Measurements from ENCODE around the gene ACTR3. TPM values are rescaled to one million over a fixed set of nuclear protein-coding genes. Genes with fewer than 3 reads are reported as not detected.

The ACTR3 gene
- total and polyA plus RNA-seq, 2 experiments from 2014 or later: 63.7 to 137 TPM

DNA sequence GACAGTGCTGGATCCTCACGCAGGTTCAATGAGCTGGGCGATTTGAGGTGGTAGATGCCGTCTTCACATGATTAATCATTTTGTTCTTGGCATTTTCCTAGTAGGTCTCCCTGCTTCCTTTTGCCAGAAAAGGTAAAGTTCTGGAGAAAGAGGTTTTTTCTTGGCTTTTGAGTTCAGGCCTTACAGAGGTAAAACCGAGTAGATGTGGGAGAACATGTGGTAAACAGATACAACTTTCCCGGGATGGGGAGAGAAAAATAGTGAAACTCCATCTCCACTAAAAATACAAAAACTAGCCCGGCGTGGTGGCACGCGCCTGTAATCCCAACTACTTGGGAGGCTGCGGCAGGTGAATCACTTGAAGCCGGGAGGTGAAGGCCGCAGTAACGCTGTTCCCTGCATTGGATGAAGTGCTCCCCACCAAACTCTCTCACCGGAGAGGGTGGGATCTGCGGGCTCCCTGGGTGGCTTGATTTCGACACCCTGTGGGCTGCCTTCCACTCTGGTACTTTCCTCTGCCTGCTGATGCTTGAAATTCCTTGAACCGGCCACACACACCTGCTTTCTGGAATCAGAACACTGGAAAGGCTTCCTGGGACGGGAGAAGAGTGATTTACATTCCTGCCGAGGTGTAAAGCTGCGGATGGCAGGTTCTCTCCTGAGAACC lies 88.8 kb downstream of the ACTR3 start (continued):
- TF ChIP-seq, protein P1, sequence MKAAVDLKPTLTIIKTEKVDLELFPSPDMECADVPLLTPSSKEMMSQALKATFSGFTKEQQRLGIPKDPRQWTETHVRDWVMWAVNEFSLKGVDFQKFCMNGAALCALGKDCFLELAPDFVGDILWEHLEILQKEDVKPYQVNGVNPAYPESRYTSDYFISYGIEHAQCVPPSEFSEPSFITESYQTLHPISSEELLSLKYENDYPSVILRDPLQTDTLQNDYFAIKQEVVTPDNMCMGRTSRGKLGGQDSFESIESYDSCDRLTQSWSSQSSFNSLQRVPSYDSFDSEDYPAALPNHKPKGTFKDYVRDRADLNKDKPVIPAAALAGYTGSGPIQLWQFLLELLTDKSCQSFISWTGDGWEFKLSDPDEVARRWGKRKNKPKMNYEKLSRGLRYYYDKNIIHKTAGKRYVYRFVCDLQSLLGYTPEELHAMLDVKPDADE (IDR thresholded peaks at IDR 0.05): no peak
- TF ChIP-seq EZH2phosphoT487 (IDR thresholded peaks at IDR 0.05; ENCODE audit: unreplicated experiment) (no peak), NANOG (IDR thresholded peaks at IDR 0.05; ENCODE audit: borderline replicate concordance) (no peak), EZH2 (IDR thresholded peaks at IDR 0.05; ENCODE audit: low read depth, unreplicated experiment) (no peak), JUNB (IDR thresholded peaks at IDR 0.05; ENCODE audit: unreplicated experiment) (no peak), CREB1 (CRISPR knock-in tag; IDR thresholded peaks at IDR 0.05; ENCODE audit: low read depth) (no peak)
- TF ChIP-seq, protein P2, sequence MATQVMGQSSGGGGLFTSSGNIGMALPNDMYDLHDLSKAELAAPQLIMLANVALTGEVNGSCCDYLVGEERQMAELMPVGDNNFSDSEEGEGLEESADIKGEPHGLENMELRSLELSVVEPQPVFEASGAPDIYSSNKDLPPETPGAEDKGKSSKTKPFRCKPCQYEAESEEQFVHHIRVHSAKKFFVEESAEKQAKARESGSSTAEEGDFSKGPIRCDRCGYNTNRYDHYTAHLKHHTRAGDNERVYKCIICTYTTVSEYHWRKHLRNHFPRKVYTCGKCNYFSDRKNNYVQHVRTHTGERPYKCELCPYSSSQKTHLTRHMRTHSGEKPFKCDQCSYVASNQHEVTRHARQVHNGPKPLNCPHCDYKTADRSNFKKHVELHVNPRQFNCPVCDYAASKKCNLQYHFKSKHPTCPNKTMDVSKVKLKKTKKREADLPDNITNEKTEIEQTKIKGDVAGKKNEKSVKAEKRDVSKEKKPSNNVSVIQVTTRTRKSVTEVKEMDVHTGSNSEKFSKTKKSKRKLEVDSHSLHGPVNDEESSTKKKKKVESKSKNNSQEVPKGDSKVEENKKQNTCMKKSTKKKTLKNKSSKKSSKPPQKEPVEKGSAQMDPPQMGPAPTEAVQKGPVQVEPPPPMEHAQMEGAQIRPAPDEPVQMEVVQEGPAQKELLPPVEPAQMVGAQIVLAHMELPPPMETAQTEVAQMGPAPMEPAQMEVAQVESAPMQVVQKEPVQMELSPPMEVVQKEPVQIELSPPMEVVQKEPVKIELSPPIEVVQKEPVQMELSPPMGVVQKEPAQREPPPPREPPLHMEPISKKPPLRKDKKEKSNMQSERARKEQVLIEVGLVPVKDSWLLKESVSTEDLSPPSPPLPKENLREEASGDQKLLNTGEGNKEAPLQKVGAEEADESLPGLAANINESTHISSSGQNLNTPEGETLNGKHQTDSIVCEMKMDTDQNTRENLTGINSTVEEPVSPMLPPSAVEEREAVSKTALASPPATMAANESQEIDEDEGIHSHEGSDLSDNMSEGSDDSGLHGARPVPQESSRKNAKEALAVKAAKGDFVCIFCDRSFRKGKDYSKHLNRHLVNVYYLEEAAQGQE (IDR thresholded peaks at IDR 0.05; ENCODE audit: unreplicated experiment): no peak

DNA sequence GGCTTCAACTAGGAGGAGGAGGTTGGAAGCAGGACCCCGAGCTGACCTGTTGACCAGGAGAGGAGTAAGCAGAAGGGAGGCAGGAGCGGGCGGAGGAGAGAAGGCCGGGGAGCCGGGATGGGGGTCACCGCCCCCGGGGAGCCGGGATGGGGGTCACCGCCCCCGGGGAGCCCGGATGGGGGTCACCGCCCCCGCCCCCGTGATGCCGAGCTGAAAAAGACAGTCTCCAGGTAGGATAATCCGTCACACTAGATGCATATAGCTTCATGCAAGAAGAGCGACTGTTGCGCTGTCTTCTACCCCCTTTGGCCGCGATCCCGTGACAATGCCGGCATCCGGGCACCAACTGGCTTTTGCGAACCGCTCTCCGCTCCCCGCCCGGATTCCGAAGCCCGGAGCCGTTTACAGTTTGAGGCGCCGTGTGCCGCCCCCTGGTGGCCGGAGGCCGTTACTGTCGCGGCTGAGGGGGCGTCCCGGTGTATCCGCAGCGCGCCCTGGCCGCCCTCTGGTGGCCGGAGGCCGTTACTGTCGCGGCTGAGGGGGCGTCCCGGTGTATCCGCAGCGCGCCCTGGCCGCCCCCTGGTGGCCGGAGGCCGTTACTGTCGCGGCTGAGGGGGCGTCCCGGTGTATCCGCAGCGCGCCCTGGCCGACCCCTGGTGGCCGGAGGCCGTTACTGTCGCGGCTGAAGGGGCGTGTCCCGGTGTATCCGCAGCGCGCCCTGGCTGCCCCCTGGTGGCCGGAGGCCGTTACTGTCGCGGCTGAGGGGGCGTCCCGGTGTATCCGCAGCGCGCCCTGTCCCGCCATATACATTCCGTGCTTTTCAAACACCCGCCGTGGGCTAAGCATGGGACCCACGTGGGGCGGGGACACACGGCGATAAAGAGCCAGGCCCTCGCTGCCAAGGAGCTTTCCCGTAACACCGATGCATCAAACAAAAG lies 89.6 kb downstream of the ACTR3 start:
- Mint-ChIP-seq H3K27ac (no peak overlapping the region), H3K4me1 (no peaks in the 10 kb centered on the region), H3K4me3 (no peak overlapping the region), H3K27me3 (ENCODE audit: insufficient read depth, low read depth, poor library complexity) (peaks cover 22% of the 10 kb centered on the region), H3K9me3 (peaks cover 75% of the 10 kb centered on the region), H3K36me3 (ENCODE audit: low read depth) (peaks cover 47% of the 10 kb centered on the region)
- Histone ChIP-seq H3K36me3 (ENCODE audit: insufficient read depth) (no peaks in the 10 kb centered on the region; the same call in 1 of the 2 replicates), H3K4me1 (ENCODE audit: insufficient read depth) (no peaks in the 10 kb centered on the region), H3F3A (replicated peaks; ENCODE audit: low read depth) (peaks cover 5% of the 10 kb centered on the region), H4K20me1 (replicated peaks; ENCODE audit: insufficient read depth) (no peaks in the 10 kb centered on the region), H3K27me3 (ENCODE audit: insufficient read depth) (no peaks in the 10 kb centered on the region), H3K4me3 (no peak overlapping the region), H3K79me2 (replicated peaks; ENCODE audit: insufficient read depth) (no peaks in the 10 kb centered on the region), H3K9me2 (ENCODE audit: insufficient read depth) (no peaks in the 10 kb centered on the region), H3K4me2 (no peak overlapping the region), H3K27ac (ENCODE audit: low read depth) (no peak overlapping the region), H2AFZ (no peak overlapping the region)
- TF ChIP-seq STAT1 (IDR thresholded peaks at IDR 0.05; ENCODE audit: unreplicated experiment): no peak
- TF ChIP-seq, protein P3, sequence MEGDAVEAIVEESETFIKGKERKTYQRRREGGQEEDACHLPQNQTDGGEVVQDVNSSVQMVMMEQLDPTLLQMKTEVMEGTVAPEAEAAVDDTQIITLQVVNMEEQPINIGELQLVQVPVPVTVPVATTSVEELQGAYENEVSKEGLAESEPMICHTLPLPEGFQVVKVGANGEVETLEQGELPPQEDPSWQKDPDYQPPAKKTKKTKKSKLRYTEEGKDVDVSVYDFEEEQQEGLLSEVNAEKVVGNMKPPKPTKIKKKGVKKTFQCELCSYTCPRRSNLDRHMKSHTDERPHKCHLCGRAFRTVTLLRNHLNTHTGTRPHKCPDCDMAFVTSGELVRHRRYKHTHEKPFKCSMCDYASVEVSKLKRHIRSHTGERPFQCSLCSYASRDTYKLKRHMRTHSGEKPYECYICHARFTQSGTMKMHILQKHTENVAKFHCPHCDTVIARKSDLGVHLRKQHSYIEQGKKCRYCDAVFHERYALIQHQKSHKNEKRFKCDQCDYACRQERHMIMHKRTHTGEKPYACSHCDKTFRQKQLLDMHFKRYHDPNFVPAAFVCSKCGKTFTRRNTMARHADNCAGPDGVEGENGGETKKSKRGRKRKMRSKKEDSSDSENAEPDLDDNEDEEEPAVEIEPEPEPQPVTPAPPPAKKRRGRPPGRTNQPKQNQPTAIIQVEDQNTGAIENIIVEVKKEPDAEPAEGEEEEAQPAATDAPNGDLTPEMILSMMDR (conservative IDR thresholded peaks at IDR 0.05; ENCODE audit: low read depth in 2 of 2): peak; percentile 27 to 62; a peak in 2 of 4 replicates
- DNase-seq (ENCODE audit: low spot score) (peak; percentile 70), ATAC-seq (peak; percentile 54)

All from GM23338 (cell line).